ENCODE data around the gene GLOD5.

GLOD5 gene

GRCh38 chrX:48761674-48762471 is at the start of gene GLOD5:
Gene GLOD5 (plus strand): TSS chrX:48761747. CDS start chrX:48761791, 44 bp downstream.
- DNase-seq: no peak

- DNase-seq: no peak
Measured at GRCh38 chrX:48711929-48712505, 49.5 kb upstream of the GLOD5 start.

GRCh38 chrX:48713847-48714246 is 47.7 kb upstream of the GLOD5 start:
- no peak for DNase-seq

- no peak for DNase-seq
Measured at GRCh38 chrX:48714573-48714972, 47.0 kb upstream of the GLOD5 start.

- DNase-seq: no peak
Measured at GRCh38 chrX:48715072-48715471, 46.5 kb upstream of the GLOD5 start.

GRCh38 chrX:48715876-48716502 is 45.6 kb upstream of the GLOD5 start:
- DNase-seq: no peak

GRCh38 chrX:48719958-48720357 is 41.6 kb upstream of the GLOD5 start:
- DNase-seq: no peak

GRCh38 chrX:48720577-48721250 is 40.8 kb upstream of the GLOD5 start:
- DNase-seq: no peak

GRCh38 chrX:48721916-48722315 is 39.6 kb upstream of the GLOD5 start:
- DNase-seq: no peak

- no peak for DNase-seq
Measured at GRCh38 chrX:48726596-48726995, 35.0 kb upstream of the GLOD5 start.

- no peak for DNase-seq
Measured at GRCh38 chrX:48728653-48729052, 32.9 kb upstream of the GLOD5 start.

GRCh38 chrX:48736303-48736702 is 25.2 kb upstream of the GLOD5 start:
- no peak for DNase-seq

- no peak for DNase-seq
Measured at GRCh38 chrX:48736878-48737212, 24.7 kb upstream of the GLOD5 start.

- DNase-seq: peak; percentile 95
Measured at GRCh38 chrX:48737213-48737938, 24.2 kb upstream of the GLOD5 start.

- no peak for DNase-seq
Measured at GRCh38 chrX:48737940-48738339, 23.6 kb upstream of the GLOD5 start.

GRCh38 chrX:48741834-48742233 is 19.7 kb upstream of the GLOD5 start:
- no peak for DNase-seq

- DNase-seq: no peak
Measured at GRCh38 chrX:48745222-48745621, 16.3 kb upstream of the GLOD5 start.

GRCh38 chrX:48747415-48748016 is 14.0 kb upstream of the GLOD5 start:
- DNase-seq: no peak

- no peak for DNase-seq
Measured at GRCh38 chrX:48749182-48749581, 12.4 kb upstream of the GLOD5 start.

- DNase-seq: peak; percentile 65
Measured at GRCh38 chrX:48751343-48751742, 10.2 kb upstream of the GLOD5 start.

GRCh38 chrX:48752498-48752897 is 9.0 kb upstream of the GLOD5 start:
- DNase-seq: peak; percentile 49

- peak; percentile 16 for DNase-seq
Measured at GRCh38 chrX:48753708-48754228, 7.8 kb upstream of the GLOD5 start.
